Measurements from ENCODE around the gene SP100.
"Not testable (repeated sequence)": the region's sequence is repeated elsewhere in the genome, so short reads cannot be mapped to it uniquely, and the experiment has no call there.

SP100 gene

GRCh38 chr2:230455005-230455684 lies 39.1 kb downstream of the SP100 start:
- DNase-seq (ENCODE audit: low read depth, low spot score), result no peak
- no peak overlapping the region for H3K27ac ChIP-seq

DNA sequence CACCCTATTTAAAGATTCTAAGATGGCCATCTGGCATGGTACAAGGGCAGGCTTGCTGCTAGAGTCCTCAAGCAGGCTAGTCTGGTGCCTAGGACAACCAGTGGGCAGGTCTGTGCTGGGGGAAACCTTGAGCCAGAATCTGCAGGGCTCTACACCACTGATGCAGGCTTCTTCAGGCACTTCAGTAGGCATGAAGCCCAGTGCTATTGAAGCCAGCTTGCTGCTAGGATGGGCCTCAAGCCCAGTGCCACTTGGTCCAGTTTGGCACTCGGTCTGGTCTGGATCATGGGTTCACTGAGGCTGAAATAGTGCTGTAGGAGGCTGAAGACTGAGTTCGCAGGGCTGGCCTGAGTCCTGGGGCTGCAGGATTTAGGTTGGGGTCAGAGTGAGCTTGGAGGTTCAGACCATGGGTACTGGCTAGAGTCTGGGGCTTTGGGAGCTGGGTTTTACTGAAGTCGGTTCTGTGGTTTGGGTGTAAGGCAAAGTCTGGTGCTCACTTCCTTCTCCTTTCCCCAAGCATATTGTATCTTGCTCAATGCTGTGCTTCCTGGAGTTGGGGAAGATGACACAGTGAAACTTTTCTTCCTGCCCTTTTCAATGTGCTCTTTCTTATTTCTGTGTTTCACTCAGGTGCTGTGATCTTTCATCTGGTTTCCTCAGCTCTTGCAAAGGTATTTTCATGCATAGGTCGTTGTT lies 41.2 kb downstream of the SP100 start:
- no peak overlapping the region for H3K27ac ChIP-seq

GRCh38 chr2:230457793-230458192 lies 41.8 kb downstream of the SP100 start:
- H3K27ac ChIP-seq, result no peak overlapping the region
- DNase-seq (ENCODE audit: low read depth, low spot score), result no peak

More for the DNA sequence above, 41.2 kb downstream of the SP100 start:
- DNase-seq (ENCODE audit: low read depth, low spot score), result no peak

GRCh38 chr2:230459216-230459615 lies 43.2 kb downstream of the SP100 start:
- H3K27ac ChIP-seq, result no peak overlapping the region
- no peak for DNase-seq (ENCODE audit: low read depth, low spot score)

GRCh38 chr2:230471074-230471473 lies 55.1 kb downstream of the SP100 start:
- DNase-seq (ENCODE audit: low read depth, low spot score), result no peak
- H3K27ac ChIP-seq, result no peak overlapping the region

DNA sequence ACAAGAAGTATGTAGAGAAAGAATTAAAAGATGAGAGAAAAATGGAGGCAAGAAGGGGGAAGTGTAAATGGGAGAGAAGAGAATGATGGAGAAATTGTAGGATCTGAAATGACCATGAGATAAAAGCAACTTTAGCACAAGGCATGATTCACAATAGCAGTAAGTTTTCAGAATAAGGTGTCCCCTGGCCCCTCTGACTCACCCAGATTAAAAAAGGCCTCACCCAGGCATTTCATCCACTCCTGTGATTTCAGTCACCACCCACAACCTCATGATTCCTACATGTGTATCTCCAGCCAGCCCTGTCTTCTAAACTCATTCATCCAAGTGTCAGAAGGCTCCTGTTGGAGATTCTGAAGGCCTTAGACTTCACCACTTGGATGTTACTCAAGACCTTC lies 56.6 kb downstream of the SP100 start:
- H3K27ac ChIP-seq, result peak overlapping the region; percentile 3
- peak; percentile 41 for DNase-seq (ENCODE audit: low read depth, low spot score)

- peak overlapping the region; percentile 3 for H3K27ac ChIP-seq
- no peak for DNase-seq (ENCODE audit: low read depth, low spot score)
Observed at GRCh38 chr2:230473378-230473777, 57.4 kb downstream of the SP100 start.

GRCh38 chr2:230475143-230475542 lies 59.1 kb downstream of the SP100 start:
- H3K27ac ChIP-seq, result no peak overlapping the region
- DNase-seq (ENCODE audit: low read depth, low spot score), result no peak

DNA sequence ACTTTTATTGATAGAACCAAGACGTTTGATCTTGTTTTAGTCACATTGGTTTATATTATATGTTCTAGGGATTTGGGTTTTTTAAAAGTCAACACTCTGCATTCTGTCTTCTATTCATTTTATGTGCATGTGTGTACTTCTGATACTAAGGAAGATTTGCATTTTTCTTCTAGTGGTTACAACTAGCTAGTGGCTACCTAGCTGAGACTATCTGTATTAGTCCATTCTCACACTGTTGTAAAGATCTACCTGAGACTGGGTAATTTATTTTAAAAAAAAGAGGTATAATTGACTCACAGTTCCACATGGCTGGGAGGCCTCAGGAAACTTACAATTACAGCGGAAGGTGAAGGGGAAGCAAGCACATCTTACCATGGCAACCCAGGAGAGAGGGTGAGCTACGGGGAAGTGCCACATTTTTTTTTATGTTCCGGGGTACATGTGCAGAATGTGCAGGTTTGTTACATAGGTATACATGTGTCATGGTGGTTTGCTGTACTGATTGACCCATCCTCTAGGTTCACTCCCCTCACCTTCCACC lies 69.9 kb downstream of the SP100 start:
- H3K27ac ChIP-seq, result no peak overlapping the region
- no peak for DNase-seq (ENCODE audit: low read depth, low spot score)

GRCh38 chr2:230491219-230491618 lies 75.2 kb downstream of the SP100 start:
- DNase-seq (ENCODE audit: low read depth, low spot score); H3K27ac ChIP-seq: not testable (repeated sequence)

GRCh38 chr2:230492107-230492506 lies 76.1 kb downstream of the SP100 start:
- no peak for DNase-seq (ENCODE audit: low read depth, low spot score)
- no peak overlapping the region for H3K27ac ChIP-seq

DNA sequence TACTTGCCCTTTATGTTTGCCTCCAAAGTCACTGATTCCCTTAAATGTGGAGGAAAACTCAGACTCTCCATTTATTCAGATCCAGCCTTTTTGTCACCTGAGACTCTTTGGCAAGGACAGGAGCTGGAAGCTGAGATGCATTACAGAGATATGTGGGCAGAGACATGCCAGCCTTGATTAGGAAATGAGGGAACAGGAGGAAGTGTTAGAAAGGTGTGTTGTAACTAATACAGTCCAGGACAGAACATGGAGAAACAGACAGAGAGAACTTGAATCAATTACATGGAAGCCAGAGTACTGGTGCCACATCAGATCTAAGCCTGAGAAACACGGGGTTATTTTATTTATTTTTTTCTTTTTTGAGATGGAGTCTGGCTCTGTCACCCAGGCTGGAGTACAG lies 79.0 kb downstream of the SP100 start:
- DNase-seq (ENCODE audit: low read depth, low spot score), result no peak
- H3K27ac ChIP-seq, result no peak overlapping the region

GRCh38 chr2:230496891-230497290 lies 80.9 kb downstream of the SP100 start:
- DNase-seq (ENCODE audit: low read depth, low spot score), result no peak
- no peak overlapping the region for H3K27ac ChIP-seq

- no peak overlapping the region for H3K27ac ChIP-seq
- DNase-seq (ENCODE audit: low read depth, low spot score), result no peak
Observed at GRCh38 chr2:230498506-230499107, 82.6 kb downstream of the SP100 start.

- H3K27ac ChIP-seq, result no peak overlapping the region
Observed at GRCh38 chr2:230502593-230502992, 86.6 kb downstream of the SP100 start.

DNA sequence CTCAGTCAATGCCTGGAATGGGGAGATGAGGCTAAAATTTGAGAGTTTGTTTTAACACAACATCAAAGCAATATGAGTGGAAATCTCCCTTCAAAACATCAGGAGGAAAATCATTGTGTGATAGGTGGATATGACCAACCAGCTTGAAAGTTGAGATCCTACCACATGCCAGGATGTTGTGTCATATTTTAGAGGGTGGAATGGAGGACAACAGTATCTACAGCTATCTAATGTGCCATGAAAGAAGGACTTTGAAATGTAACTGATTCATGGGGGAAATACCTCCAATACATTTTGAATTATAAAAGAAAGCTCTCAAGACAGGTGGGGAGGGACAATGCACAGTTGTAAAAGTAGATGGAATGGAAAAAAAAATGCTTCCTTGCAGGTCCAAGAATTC lies 87.8 kb downstream of the SP100 start:
- H3K27ac ChIP-seq, result no peak overlapping the region
- DNase-seq (ENCODE audit: low read depth, low spot score), result no peak

More at GRCh38 chr2:230502593-230502992, 86.6 kb downstream of the SP100 start:
- DNase-seq (ENCODE audit: low read depth, low spot score), result no peak

- no peak overlapping the region for H3K27ac ChIP-seq
- no peak for DNase-seq (ENCODE audit: low read depth, low spot score)
Observed at GRCh38 chr2:230505162-230505561, 89.2 kb downstream of the SP100 start.

DNA sequence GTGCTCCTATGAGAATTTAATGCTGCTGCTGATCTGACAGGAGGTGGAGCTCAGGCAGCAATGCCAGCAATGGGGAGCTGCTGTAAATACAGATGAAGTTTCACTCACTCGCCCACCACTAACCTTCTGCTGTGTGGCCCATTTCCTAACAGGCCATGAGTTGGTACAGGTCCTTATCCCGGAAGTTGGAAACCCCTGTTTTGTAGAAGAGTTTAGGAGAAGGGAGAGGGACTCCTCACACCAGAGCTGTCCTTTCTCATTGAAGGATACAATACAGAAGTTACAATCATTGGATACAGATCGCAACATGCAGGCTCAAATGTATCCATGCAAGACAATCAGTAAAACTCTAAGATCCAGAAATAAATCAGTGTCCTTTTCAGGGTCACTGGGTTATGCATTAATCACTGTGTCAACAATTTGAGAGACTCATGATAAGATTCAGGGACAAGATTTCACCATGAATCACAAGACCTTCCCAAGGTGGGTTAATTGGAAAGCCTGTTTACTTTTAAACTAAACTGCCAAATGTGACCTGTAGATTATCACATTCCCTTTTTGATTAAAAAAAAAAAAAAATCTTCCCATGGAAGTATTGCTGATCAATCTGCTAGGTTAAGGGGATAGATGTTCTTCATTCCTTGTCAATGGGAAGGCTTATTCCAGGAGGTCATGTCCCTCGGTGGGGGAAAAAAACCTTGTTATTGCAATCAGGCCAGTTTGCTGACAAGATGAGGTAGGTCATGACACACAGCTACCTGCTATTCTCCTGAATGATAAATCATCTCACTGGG lies 97.2 kb downstream of the SP100 start:
- DNase-seq (ENCODE audit: low read depth, low spot score), result no peak

GRCh38 chr2:230520061-230520874 lies 104.3 kb downstream of the SP100 start:
- peak overlapping the region; percentile 75 for H3K27ac ChIP-seq

More for the DNA sequence above, 97.2 kb downstream of the SP100 start:
- H3K27ac ChIP-seq, result no peak overlapping the region

DNA sequence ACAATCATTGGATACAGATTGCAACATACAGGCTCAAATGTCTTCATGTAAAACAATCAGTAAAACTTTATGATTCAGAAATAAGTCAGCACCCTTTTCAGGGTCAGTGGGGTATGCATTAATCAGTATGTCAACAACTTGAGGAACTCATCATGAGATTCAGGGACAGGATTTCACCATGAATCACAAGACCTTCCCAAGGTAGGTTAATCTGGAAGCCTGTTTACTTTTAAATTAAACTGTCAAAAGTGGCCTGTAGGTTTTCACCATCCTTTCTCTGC lies 104.8 kb downstream of the SP100 start:
- H3K27ac ChIP-seq, result peak overlapping the region; percentile 75
- DNase-seq (ENCODE audit: low read depth, low spot score), result peak; percentile 87

More at GRCh38 chr2:230520061-230520874, 104.3 kb downstream of the SP100 start:
- DNase-seq (ENCODE audit: low read depth, low spot score), result no peak
